Erythroblast (primary cell): ENCODE data around the gene SPATA17.

Source experiments
- GATA1 ChIP-seq: IDR thresholded peaks from 2 replicates; pipeline ENCODE4 v1.6.1; 2011; ENCODE audit warnings: low read depth, mild to moderate bottlenecking, control low read depth, low read length, moderate library complexity
- POLR2A ChIP-seq: IDR thresholded peaks from 2 replicates; pipeline ENCODE4 v1.6.1; 2011; ENCODE audit warnings: mild to moderate bottlenecking, low read length

- TF ChIP-seq POLR2A: no peak
- TF ChIP-seq GATA1: no peak
Measured at GRCh38 chr1:217617126-217617525, 14.0 kb upstream of the SPATA17 start.
